Spleen (tissue), 11 donors: ENCODE measurements around the gene NUMBL. TPM values are rescaled to one million over a fixed set of nuclear protein-coding genes. Genes with fewer than 3 reads are reported as not detected.
"Not testable (repeated sequence)": the region's sequence is repeated elsewhere in the genome, so short reads cannot be mapped to it uniquely, and the experiment has no call there.

Source experiments
- DNase-seq: peaks from one replicate; pipeline ENCODE4 v3.0.0-alpha.2; 2020
- H3K27ac ChIP-seq, 8 donors: fragments of 200-600 bp; sonication (generic) in 7 of 8; 1 replicate in 4 of 8; 2 replicates in 4 of 8; pipeline versions ENCODE4 v1.5.0 to v1.8.0; 2016 to 2021; ENCODE audit warnings: inconsistent platforms in 4 of 8, mild to moderate bottlenecking in 4 of 8, moderate library complexity in 1 of 8
- H3K27me3 ChIP-seq, 7 donors: fragments of 200-600 bp; sonication (generic) in 6 of 7; replicated peaks in 1 of 7; 1 replicate in 4 of 7; 2 replicates in 3 of 7; pipeline versions ENCODE4 v1.5.0 to v1.8.0; 2016 to 2021; ENCODE audit warnings: inconsistent platforms in 3 of 7, mild to moderate bottlenecking in 1 of 7
- H3K36me3 ChIP-seq, 6 donors: fragments of 200-600 bp; sonication (generic) in 5 of 6; 1 replicate in 4 of 6; 2 replicates in 2 of 6; pipeline versions ENCODE4 v1.5.0 to v1.8.0; 2016 to 2021; ENCODE audit warnings: inconsistent platforms in 2 of 6
- H3K4me1 ChIP-seq, 6 donors: fragments of 200-600 bp; sonication (generic) in 5 of 6; 1 replicate in 3 of 6; 2 replicates in 3 of 6; pipeline versions ENCODE4 v1.5.0 to v1.8.0; 2016 to 2021; ENCODE audit warnings: inconsistent platforms in 3 of 6
- H3K4me3 ChIP-seq, 8 donors: fragments of 200-600 bp; sonication (generic) in 7 of 8; 1 replicate in 4 of 8; 2 replicates in 4 of 8; pipeline versions ENCODE4 v1.5.0 to v1.8.0; 2016 to 2021; ENCODE audit warnings: inconsistent platforms in 4 of 8, mild to moderate bottlenecking in 4 of 8, moderate library complexity in 2 of 8
- H3K9me3 ChIP-seq, 8 donors: fragments of 200-600 bp; sonication (generic) in 7 of 8; 1 replicate in 4 of 8; 2 replicates in 4 of 8; pipeline versions ENCODE4 v1.5.0 to v1.8.0; 2016 to 2021; ENCODE audit warnings: inconsistent platforms in 4 of 8
- POLR2A ChIP-seq, 3 donors: fragments of 450-650 bp; IDR thresholded peaks; one replicate each; pipeline ENCODE4 v1.5.1; 2017; ENCODE audit warnings: antibody characterized with exemption in 3 of 3, mild to moderate bottlenecking in 1 of 3
- POLR2AphosphoS5 ChIP-seq, 3 donors: sonication (generic); formaldehyde crosslinking; IDR thresholded peaks; one replicate each; pipeline ENCODE4 v1.5.1; 2017; ENCODE audit warnings: antibody characterized with exemption in 3 of 3
- WGBS, 5 donors: extraction: QIAGEN DNeasy Blood & Tissue Kit in 3 of 5; methylation state at CpG; one replicate each; pipeline versions ENCODE4 v1.1.5 to v1.1.7; 2013 to 2018; 5-methylcytosine and 5-hydroxymethylcytosine counted together
- intact Hi-C: fragments of 100-400 bp; cut with DNase I; formaldehyde crosslinking; loops from one replicate; pipeline ENCODE4 v1.15.0; 2023; ENCODE audit warnings: low total_unique reads
- polyA plus RNA-seq, 3 donors: library from polyadenylated mRNA; stranded (reverse); fragments of 200-250 nt; gene quantifications; one replicate each; pipeline ENCODE4 v1.2.1, GENCODE V29; 2013
- total RNA-seq, 7 donors: library from RNA; depleted of rRNA in 3 of 7; stranded (reverse); fragments of >200 nt in 3 of 7; fragmentation: NEBNext Ultra II Directional in 4 of 7; extraction: Animal tissue kit (Norgen Biotek cat#: 25700) in 4 of 7; gene quantifications; one replicate each; pipeline versions ENCODE4 v1.1.0 to v1.2.1, GENCODE V29; 2016 to 2021
- TF ChIP-seq, protein P1 (sequence below), 11 experiments: fragments of 200-600 bp in 7 of 11; fragments of 450-650 bp in 4 of 11; sonication (generic) in 4 of 11; IDR thresholded peaks in 8 of 11; conservative IDR thresholded peaks in 3 of 11; 1 replicate in 7 of 11; 2 replicates in 4 of 11; pipeline versions ENCODE4 v1.4.0 to v1.8.0; 2016 to 2021; ENCODE audit warnings: antibody characterized with exemption in 11 of 11, inconsistent platforms in 4 of 11, mild to moderate bottlenecking in 1 of 11
- donor health status: healthy with polysubstance abuse.
- donor health status: DM: no; HTN: no; CAD: no; lungs with moderate emphysema.
- donor health status: DM: no; HTN: no; CAD: no.
- donor health status: Bipolar disorder and iron deficiency.
- donor health status: healthy.
- donor health status: DM: no; HTN: no; CAD: no.
- donor health status: DM: yes; HTN: yes; CAD: no.

Gene NUMBL
- total and polyA plus RNA-seq, 10 donors: 3.2 to 27.4 (median 13.3) TPM

GRCh38 chr19:40627486-40628279, 62.8 kb downstream of the NUMBL start:
- intact Hi-C loops: no loop called here

DNA sequence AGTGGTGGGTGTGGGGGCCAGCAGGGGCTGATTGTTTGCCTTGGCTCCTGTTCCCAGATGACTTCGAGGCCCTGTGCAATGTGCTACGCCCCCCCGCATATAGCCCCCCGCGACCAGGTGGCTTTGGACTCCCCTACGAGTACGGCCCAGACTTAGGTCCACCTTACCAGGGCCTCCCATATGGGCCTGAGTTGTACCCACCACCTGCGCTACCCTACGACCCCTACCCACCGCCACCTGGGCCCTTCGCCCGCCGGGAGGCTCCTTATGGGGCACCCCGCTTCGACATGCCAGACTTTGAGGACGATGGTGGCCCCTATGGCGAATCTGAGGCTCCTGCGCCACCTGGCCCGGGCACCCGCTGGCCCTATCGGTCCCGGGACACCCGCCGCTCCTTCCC, 63.5 kb downstream of the NUMBL start:
- Histone ChIP-seq H3K27ac (no peak overlapping the region), H3K36me3 (peaks cover 0 to 72% (median 18%) of the 10 kb centered on the region in 6 donors), H3K27me3 (no peaks in the 10 kb centered on the region), H3K9me3 (no peaks in the 10 kb centered on the region), H3K4me3 (no peak overlapping the region), H3K4me1 (no peaks in the 10 kb centered on the region)
- 93 to 98% (median 96%) methylated on average over 23 to 24 of the region's 24 CpGs for WGBS, 5 donors
- TF ChIP-seq POLR2A (IDR thresholded peaks at IDR 0.05): no peak
- TF ChIP-seq, protein P1, sequence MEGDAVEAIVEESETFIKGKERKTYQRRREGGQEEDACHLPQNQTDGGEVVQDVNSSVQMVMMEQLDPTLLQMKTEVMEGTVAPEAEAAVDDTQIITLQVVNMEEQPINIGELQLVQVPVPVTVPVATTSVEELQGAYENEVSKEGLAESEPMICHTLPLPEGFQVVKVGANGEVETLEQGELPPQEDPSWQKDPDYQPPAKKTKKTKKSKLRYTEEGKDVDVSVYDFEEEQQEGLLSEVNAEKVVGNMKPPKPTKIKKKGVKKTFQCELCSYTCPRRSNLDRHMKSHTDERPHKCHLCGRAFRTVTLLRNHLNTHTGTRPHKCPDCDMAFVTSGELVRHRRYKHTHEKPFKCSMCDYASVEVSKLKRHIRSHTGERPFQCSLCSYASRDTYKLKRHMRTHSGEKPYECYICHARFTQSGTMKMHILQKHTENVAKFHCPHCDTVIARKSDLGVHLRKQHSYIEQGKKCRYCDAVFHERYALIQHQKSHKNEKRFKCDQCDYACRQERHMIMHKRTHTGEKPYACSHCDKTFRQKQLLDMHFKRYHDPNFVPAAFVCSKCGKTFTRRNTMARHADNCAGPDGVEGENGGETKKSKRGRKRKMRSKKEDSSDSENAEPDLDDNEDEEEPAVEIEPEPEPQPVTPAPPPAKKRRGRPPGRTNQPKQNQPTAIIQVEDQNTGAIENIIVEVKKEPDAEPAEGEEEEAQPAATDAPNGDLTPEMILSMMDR (IDR thresholded peaks at IDR 0.05 in 8 of 11, conservative IDR thresholded peaks at IDR 0.05 in 3 of 11): no peak
- TF ChIP-seq POLR2AphosphoS5 (IDR thresholded peaks at IDR 0.05): no peak
- intact Hi-C loops: no loop called here
- DNase-seq: no peak

More at GRCh38 chr19:40627486-40628279, 62.8 kb downstream of the NUMBL start:
- no peak for DNase-seq
- Histone ChIP-seq H3K9me3 (no peaks in the 10 kb centered on the region), H3K27ac (no peak overlapping the region), H3K27me3 (no peaks in the 10 kb centered on the region), H3K4me3 (no peak overlapping the region), H3K4me1 (no peaks in the 10 kb centered on the region), H3K36me3 (peaks cover 0 to 64% (median 12%) of the 10 kb centered on the region in 6 donors)
- 90 to 95% (median 92%) methylated on average over 39 of the region's 39 CpGs for WGBS, 5 donors
- no peak for TF ChIP-seq POLR2A (IDR thresholded peaks at IDR 0.05)
- peak in 2 of 3 donors; percentile 35 to 70 for TF ChIP-seq POLR2AphosphoS5 (IDR thresholded peaks at IDR 0.05)
- TF ChIP-seq, protein P1 (IDR thresholded peaks at IDR 0.05 in 8 of 11, conservative IDR thresholded peaks at IDR 0.05 in 3 of 11): no peak

GRCh38 chr19:40625406-40626120, 64.9 kb downstream of the NUMBL start:
- peaks cover 0 to 85% (median 27%) of the 10 kb centered on the region in 6 donors for H3K36me3 ChIP-seq
- no peaks in the 10 kb centered on the region for H3K9me3 ChIP-seq
- no peak overlapping the region for H3K4me3 ChIP-seq
- WGBS, 5 donors: 69 to 93% (median 74%) methylated on average over 4 to 7 of the region's 7 CpGs
- no peaks in the 10 kb centered on the region for H3K27me3 ChIP-seq
- H3K27ac ChIP-seq: no peak overlapping the region
- intact Hi-C loops: no loop called here
- DNase-seq: no peak
- H3K4me1 ChIP-seq: no peaks in the 10 kb centered on the region
- peak in 1 of 3 donors; percentile 48 for TF ChIP-seq POLR2AphosphoS5 (IDR thresholded peaks at IDR 0.05)
- TF ChIP-seq POLR2A (IDR thresholded peaks at IDR 0.05): no peak
- TF ChIP-seq, protein P1 (IDR thresholded peaks at IDR 0.05 in 8 of 11, conservative IDR thresholded peaks at IDR 0.05 in 3 of 11): no peak

DNA sequence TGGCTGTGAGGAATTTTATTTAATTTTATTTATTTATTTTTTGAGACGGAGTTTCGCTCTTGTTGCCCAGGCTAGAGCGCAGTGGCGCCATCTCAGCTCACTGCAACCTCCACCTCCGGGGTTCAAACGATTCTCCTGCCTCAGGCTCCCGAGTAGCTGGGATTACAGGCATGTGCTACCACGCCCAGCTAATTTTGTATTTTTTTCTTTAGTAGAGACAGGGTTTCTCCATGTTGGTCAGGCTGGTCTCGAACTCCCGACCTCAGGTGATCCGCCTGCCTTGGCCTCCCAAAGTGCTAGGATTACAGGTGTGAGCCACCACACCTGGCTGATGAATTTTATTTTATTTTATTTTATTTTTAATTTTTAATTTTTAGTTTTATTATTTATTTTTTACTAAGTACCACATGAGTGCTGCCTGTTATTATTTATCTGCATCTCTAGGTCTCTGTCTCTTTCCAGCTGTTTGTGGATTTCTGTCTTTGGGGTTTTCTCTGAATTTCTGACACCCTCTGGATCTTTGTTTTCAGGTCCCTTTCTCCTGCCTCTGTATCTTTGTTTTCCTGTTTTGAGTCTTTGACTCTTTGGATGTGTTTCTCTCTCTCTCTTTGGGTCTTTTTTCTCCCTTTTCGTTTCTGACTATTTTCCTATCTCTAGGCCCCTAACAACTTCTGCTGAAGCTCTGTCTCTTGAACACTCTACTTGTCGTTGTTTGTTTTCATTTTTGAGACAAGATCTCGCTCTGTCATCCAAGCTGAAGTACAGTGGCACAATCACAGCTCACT, 65.9 kb downstream of the NUMBL start:
- H3K27me3 ChIP-seq, H3K27ac ChIP-seq, H3K9me3 ChIP-seq, DNase-seq, H3K4me1 ChIP-seq, intact Hi-C loops, H3K4me3 ChIP-seq: not testable (repeated sequence)
- 89 to 93% (median 91%) methylated on average over 14 of the region's 14 CpGs for WGBS, 5 donors
- H3K36me3 ChIP-seq: peaks cover 0 to 90% (median 35%) of the 10 kb centered on the region in 6 donors
